Activated gamma-delta T cell treated with anti-CD3 and anti-CD28 coated beads, Interleukin-2, amount 50 U/mL, for 16 hours (primary cell): ENCODE measurements around the gene EFEMP2.
"Not testable (repeated sequence)": the region's sequence is repeated elsewhere in the genome, so short reads cannot be mapped to it uniquely, and the experiment has no call there.

Experiments
- DNase-seq: peaks from one replicate; pipeline ENCODE4 v3.0.0-alpha.2; 2020; ENCODE audit warnings: low read depth

Gene EFEMP2

GRCh38 chr11:65854852-65855837 lies 17.5 kb downstream of the EFEMP2 start:
- DNase-seq = no peak

GRCh38 chr11:65854161-65854592 lies 18.4 kb downstream of the EFEMP2 start:
- DNase-seq = no peak

- no peak for DNase-seq
Measured at GRCh38 chr11:65853246-65853979, 19.2 kb downstream of the EFEMP2 start.

GRCh38 chr11:65852508-65853245 lies 19.9 kb downstream of the EFEMP2 start:
- no peak for DNase-seq

- DNase-seq = no peak
Measured at GRCh38 chr11:65851811-65852507, 20.6 kb downstream of the EFEMP2 start.

GRCh38 chr11:65851083-65851579 lies 21.5 kb downstream of the EFEMP2 start:
- DNase-seq = no peak

- DNase-seq = no peak
Measured at GRCh38 chr11:65850217-65851082, 22.1 kb downstream of the EFEMP2 start.

- DNase-seq = no peak
Measured at GRCh38 chr11:65849771-65850216, 22.8 kb downstream of the EFEMP2 start.

GRCh38 chr11:65849366-65849765 lies 23.2 kb downstream of the EFEMP2 start:
- DNase-seq = no peak

GRCh38 chr11:65848693-65849092 lies 23.9 kb downstream of the EFEMP2 start:
- DNase-seq = not testable (repeated sequence)

- DNase-seq = no peak
Measured at GRCh38 chr11:65847746-65848145, 24.9 kb downstream of the EFEMP2 start.

GRCh38 chr11:65844231-65844872 lies 28.2 kb downstream of the EFEMP2 start:
- no peak for DNase-seq

GRCh38 chr11:65843811-65844210 lies 28.8 kb downstream of the EFEMP2 start:
- DNase-seq = no peak

- no peak for DNase-seq
Measured at GRCh38 chr11:65842144-65842543, 30.5 kb downstream of the EFEMP2 start.

GRCh38 chr11:65834202-65834601 lies 38.4 kb downstream of the EFEMP2 start:
- DNase-seq = no peak

GRCh38 chr11:65833297-65834030 lies 39.1 kb downstream of the EFEMP2 start, which contains the start of gene SNX32:
SNX32 (plus strand) TSS chr11:65833963; CDS start chr11:65834066, 103 bp downstream.
- peak; percentile 89 for DNase-seq

- not testable (repeated sequence) for DNase-seq
Measured at GRCh38 chr11:65832231-65832630, 40.4 kb downstream of the EFEMP2 start.

GRCh38 chr11:65829459-65829858 lies 43.1 kb downstream of the EFEMP2 start:
- DNase-seq = no peak
